DOHH2 (cell line): Measurements from ENCODE around the gene RAB4B.

ENCODE experiments used
- EZH2phosphoT487 ChIP-seq: fragments of 200-600 bp; sonication (generic); IDR thresholded peaks from 2 replicates; pipeline ENCODE4 v1.6.1; 2017; ENCODE audit warnings: borderline replicate concordance, mild to moderate bottlenecking, antibody characterized with exemption, low read length, moderate library complexity, mixed read lengths
- TF ChIP-seq, protein P1 (sequence below): fragments of 200-600 bp; sonication (generic); IDR thresholded peaks from one replicate; pipeline ENCODE4 v1.5.1; 2014; ENCODE audit warnings: antibody characterized with exemption, mild to moderate bottlenecking, low read depth, low read length; ENCODE audit not compliant: poor library complexity, severe bottlenecking

DNA sequence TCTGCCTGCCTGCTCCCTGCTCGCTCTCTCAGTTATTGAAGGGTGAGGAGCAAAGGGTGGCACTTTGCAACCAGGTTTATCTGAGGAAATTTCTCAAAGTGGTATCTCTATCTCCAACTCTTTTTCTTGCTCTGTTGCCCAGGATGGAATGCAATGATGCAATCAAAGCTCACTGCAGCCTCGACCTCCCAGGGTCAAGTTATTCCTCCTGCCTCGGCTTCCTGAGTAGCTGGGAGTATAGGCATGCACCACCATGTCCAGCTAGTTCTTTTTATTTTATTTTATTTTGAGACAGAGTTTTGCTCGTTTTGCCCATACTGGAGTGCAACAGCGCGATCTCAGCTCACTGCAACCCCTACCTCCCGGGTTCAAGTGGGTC lies 32.7 kb upstream of the RAB4B start:
- TF ChIP-seq, protein P1, sequence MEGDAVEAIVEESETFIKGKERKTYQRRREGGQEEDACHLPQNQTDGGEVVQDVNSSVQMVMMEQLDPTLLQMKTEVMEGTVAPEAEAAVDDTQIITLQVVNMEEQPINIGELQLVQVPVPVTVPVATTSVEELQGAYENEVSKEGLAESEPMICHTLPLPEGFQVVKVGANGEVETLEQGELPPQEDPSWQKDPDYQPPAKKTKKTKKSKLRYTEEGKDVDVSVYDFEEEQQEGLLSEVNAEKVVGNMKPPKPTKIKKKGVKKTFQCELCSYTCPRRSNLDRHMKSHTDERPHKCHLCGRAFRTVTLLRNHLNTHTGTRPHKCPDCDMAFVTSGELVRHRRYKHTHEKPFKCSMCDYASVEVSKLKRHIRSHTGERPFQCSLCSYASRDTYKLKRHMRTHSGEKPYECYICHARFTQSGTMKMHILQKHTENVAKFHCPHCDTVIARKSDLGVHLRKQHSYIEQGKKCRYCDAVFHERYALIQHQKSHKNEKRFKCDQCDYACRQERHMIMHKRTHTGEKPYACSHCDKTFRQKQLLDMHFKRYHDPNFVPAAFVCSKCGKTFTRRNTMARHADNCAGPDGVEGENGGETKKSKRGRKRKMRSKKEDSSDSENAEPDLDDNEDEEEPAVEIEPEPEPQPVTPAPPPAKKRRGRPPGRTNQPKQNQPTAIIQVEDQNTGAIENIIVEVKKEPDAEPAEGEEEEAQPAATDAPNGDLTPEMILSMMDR = no peak
- no peak for TF ChIP-seq EZH2phosphoT487
